ENCODE data around the gene KCNIP1. TPM values are rescaled to one million over a fixed set of nuclear protein-coding genes. Genes with fewer than 3 reads are reported as not detected.

Gene KCNIP1
- total RNA-seq, 2 donors from 2014 or later, result not detected

DNA sequence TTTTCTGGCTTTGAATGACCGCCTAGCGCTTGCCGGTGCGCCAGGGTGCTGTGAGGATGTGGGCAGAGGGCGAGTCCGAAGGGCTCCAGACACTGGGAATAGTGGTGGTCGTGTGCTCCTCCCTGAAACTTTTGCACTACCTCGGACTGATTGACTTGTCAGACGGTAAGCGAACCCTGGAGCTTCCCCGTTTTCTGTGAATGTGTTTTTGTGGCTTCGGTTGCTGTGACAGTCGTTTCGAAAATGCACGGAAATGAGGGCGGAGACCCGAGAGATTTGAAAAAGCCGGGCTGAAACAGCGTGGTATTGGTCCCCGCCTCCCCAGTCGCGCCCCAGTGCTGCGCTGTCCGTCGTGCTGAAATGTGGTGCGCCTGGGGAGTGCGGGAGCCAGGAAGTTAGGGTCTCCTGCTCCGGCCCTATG is 177.2 kb downstream of the KCNIP1 start:
- Mint-ChIP-seq H3K27ac (no peak overlapping the region), H3K36me3 (ENCODE audit: low read depth) (no peaks in the 10 kb centered on the region), H3K4me3 (peak overlapping the region; percentile 47), H3K4me1 (no peaks in the 10 kb centered on the region), H3K9me3 (no peaks in the 10 kb centered on the region), H3K27me3 (ENCODE audit: insufficient read depth) (peaks cover 58% of the 10 kb centered on the region)
- Histone ChIP-seq H3K9me3 (ENCODE audit: control insufficient read depth, low read length) (no peaks in the 10 kb centered on the region), H3K36me3 (ENCODE audit: control insufficient read depth, insufficient read depth, low read length) (no peaks in the 10 kb centered on the region), H3K9ac (ENCODE audit: extremely low read depth, low read length, poor library complexity, severe bottlenecking) (no peak overlapping the region), H3K4me1 (ENCODE audit: control insufficient read depth, insufficient read depth, low read length) (no peaks in the 10 kb centered on the region), H3K27me3 (ENCODE audit: control insufficient read depth, insufficient read depth, low read length, poor library complexity, severe bottlenecking) (peaks cover 90% of the 10 kb centered on the region), H3K27ac (ENCODE audit: low read depth, low read length) (no peak overlapping the region), H3K4me3 (ENCODE audit: low read length) (peak overlapping the region; percentile 77)
- TF ChIP-seq, protein P1, sequence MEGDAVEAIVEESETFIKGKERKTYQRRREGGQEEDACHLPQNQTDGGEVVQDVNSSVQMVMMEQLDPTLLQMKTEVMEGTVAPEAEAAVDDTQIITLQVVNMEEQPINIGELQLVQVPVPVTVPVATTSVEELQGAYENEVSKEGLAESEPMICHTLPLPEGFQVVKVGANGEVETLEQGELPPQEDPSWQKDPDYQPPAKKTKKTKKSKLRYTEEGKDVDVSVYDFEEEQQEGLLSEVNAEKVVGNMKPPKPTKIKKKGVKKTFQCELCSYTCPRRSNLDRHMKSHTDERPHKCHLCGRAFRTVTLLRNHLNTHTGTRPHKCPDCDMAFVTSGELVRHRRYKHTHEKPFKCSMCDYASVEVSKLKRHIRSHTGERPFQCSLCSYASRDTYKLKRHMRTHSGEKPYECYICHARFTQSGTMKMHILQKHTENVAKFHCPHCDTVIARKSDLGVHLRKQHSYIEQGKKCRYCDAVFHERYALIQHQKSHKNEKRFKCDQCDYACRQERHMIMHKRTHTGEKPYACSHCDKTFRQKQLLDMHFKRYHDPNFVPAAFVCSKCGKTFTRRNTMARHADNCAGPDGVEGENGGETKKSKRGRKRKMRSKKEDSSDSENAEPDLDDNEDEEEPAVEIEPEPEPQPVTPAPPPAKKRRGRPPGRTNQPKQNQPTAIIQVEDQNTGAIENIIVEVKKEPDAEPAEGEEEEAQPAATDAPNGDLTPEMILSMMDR (conservative IDR thresholded peaks at IDR 0.05), result no peak
- peak; percentile 93 for DNase-seq
- 4% methylated on average over 16 to 28 of the region's 28 CpGs for WGBS, 2 experiments (ENCODE audit: insufficient coverage in 1 of 2, insufficient read length in 1 of 2)

GRCh38 chr5:170691657-170692056 is 187.8 kb downstream of the KCNIP1 start:
- Histone ChIP-seq H3K4me1 (ENCODE audit: control insufficient read depth, insufficient read depth, low read length) (no peaks in the 10 kb centered on the region), H3K9me3 (ENCODE audit: control insufficient read depth, low read length) (no peaks in the 10 kb centered on the region), H3K9ac (ENCODE audit: extremely low read depth, low read length, poor library complexity, severe bottlenecking) (no peak overlapping the region), H3K4me3 (ENCODE audit: low read length) (no peak overlapping the region), H3K27ac (ENCODE audit: low read depth, low read length) (no peak overlapping the region), H3K36me3 (ENCODE audit: control insufficient read depth, insufficient read depth, low read length) (no peaks in the 10 kb centered on the region), H3K27me3 (ENCODE audit: control insufficient read depth, insufficient read depth, low read length, poor library complexity, severe bottlenecking) (peaks cover 6% of the 10 kb centered on the region)
- Mint-ChIP-seq H3K9me3 (no peaks in the 10 kb centered on the region), H3K27ac (no peak overlapping the region), H3K4me3 (no peak overlapping the region), H3K36me3 (ENCODE audit: low read depth) (no peaks in the 10 kb centered on the region), H3K4me1 (peaks cover 9% of the 10 kb centered on the region), H3K27me3 (ENCODE audit: insufficient read depth) (peaks cover 3% of the 10 kb centered on the region)
- peak; percentile 86 for DNase-seq
- TF ChIP-seq, protein P1 (conservative IDR thresholded peaks at IDR 0.05), result peak; percentile 79
- 20 to 28% methylated on average over 1 to 4 of the region's 4 CpGs for WGBS, 2 experiments (ENCODE audit: insufficient coverage in 1 of 2, insufficient read length in 1 of 2)

- no peak overlapping the region for H3K4me3 ChIP-seq (ENCODE audit: low read length)
- Mint-ChIP-seq H3K9me3 (no peaks in the 10 kb centered on the region), H3K27me3 (ENCODE audit: insufficient read depth) (peaks cover 10% of the 10 kb centered on the region), H3K27ac (no peak overlapping the region), H3K4me1 (peaks cover 7% of the 10 kb centered on the region), H3K36me3 (ENCODE audit: low read depth) (no peaks in the 10 kb centered on the region), H3K4me3 (no peak overlapping the region)
- H3K36me3 ChIP-seq (ENCODE audit: control insufficient read depth, insufficient read depth, low read length), result no peaks in the 10 kb centered on the region
- 75 to 83% methylated on average over 2 to 4 of the region's 4 CpGs for WGBS, 2 experiments (ENCODE audit: insufficient coverage in 1 of 2, insufficient read length in 1 of 2)
- H3K9me3 ChIP-seq (ENCODE audit: control insufficient read depth, low read length), result no peaks in the 10 kb centered on the region
- no peak overlapping the region for H3K27ac ChIP-seq (ENCODE audit: low read depth, low read length)
- TF ChIP-seq, protein P1 (conservative IDR thresholded peaks at IDR 0.05), result no peak
- no peaks in the 10 kb centered on the region for H3K4me1 ChIP-seq (ENCODE audit: control insufficient read depth, insufficient read depth, low read length)
- H3K27me3 ChIP-seq (ENCODE audit: control insufficient read depth, insufficient read depth, low read length, poor library complexity, severe bottlenecking), result peaks cover 6% of the 10 kb centered on the region
- H3K9ac ChIP-seq (ENCODE audit: extremely low read depth, low read length, poor library complexity, severe bottlenecking), result no peak overlapping the region
- DNase-seq, result peak; percentile 75
Observed at GRCh38 chr5:170693701-170694100, 189.9 kb downstream of the KCNIP1 start.
